ENCODE data around the gene C7orf57. TPM values are rescaled to one million over a fixed set of nuclear protein-coding genes. Genes with fewer than 3 reads are reported as not detected.
"Not testable (repeated sequence)": the region's sequence is repeated elsewhere in the genome, so short reads cannot be mapped to it uniquely, and the experiment has no call there.

C7orf57 gene
- 0.05 TPM for total RNA-seq
- polyA plus RNA-seq, result 0.18 TPM
- long read RNA-seq, donor 1, result 0 reads
- long read RNA-seq, donor 2, result 0 reads
- long read RNA-seq, donor 3, result 0 reads
- long read RNA-seq, donor 4, result 0 reads
- long read RNA-seq, donor 5, result 0 reads
- long read RNA-seq, donor 6, result 0 reads
- long read RNA-seq, donor 7, result 0 reads
- long read RNA-seq, donor 8, result 0 reads
- long read RNA-seq, donor 9, result 0 reads
- long read RNA-seq, donor 10, result 0 reads

DNA sequence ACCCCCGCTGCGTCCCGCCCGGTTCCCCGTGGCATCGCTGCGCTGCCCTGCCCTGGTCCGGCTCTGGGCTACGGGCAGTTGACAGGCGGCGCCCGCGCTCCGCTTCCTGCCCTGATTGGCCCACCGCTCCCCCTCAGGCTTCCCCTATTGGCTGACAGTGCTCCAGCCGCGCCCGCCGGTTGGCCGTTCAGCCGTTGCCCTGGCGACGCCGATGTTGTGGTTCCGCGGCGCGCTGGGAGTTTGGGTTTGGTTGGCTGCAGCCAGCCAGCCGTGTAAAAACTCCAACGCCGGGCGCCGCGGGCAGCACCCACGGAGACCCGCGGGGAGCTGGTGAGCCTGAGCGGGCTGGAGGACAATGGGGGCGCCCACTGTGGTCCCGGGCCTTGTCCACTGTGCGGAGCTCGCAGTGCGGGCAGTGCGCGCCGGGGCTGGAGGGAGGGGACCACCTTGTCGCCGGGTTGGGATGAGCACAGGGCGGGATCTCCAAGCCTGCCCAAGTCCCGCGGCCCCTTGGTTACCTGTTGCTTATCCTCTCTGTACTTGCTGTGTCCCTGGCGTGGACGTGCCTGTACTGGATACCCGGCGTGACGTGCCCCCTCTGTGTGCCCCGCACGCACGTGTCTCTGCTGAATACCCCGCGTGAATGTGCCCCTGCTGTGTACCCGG lies at the start of gene C7orf57:
TSS of gene C7orf57 (plus strand) at position 243 of the 666 bp plus-strand sequence. CDS start 766 bp downstream, outside the sequence.
- no peaks in the 10 kb centered on the region for H3K36me3 ChIP-seq (ENCODE audit: control insufficient read depth in 2 of 2, insufficient read depth in 2 of 2, low read length in 1 of 2)
- H3K4me1 ChIP-seq (ENCODE audit: control insufficient read depth in 2 of 2, insufficient read depth in 2 of 2, low read length in 2 of 2), result peaks cover 9 to 14% of the 10 kb centered on the region in 2 donors
- peak within 1 kb of the TSS; percentile 32 to 50 for H3K4me3 ChIP-seq (ENCODE audit: low read length in 2 of 2)
- WGBS, result 1% methylated on average over 62 of the region's 62 CpGs
- DNase-seq (ENCODE audit: low read depth in 6 of 9, low spot score in 9 of 9), result peak; percentile 30 to 78 (median 53)
- H3K27me3 ChIP-seq (ENCODE audit: control insufficient read depth in 2 of 2, insufficient read depth in 1 of 2, low read length in 1 of 2), result peaks cover 34 to 54% of the 10 kb centered on the region in 2 donors
- H3K27ac ChIP-seq (ENCODE audit: low read depth in 1 of 2, low read length in 1 of 2), result no peak within 1 kb of the TSS
- peaks cover 0 to 2% of the 10 kb centered on the region in 2 donors for H3K9me3 ChIP-seq (ENCODE audit: control insufficient read depth in 2 of 2, insufficient read depth in 1 of 2, low read length in 1 of 2)

GRCh38 chr7:47988496-47989386 lies 46.6 kb upstream of the C7orf57 start:
- Histone ChIP-seq H3K4me1 (ENCODE audit: control insufficient read depth in 2 of 2, insufficient read depth in 2 of 2, low read length in 2 of 2) (peaks cover 0 to 12% of the 10 kb centered on the region in 2 donors), H3K4me3 (ENCODE audit: low read length in 2 of 2) (no peak overlapping the region), H3K9me3 (ENCODE audit: control insufficient read depth in 2 of 2, insufficient read depth in 1 of 2, low read length in 1 of 2) (no peaks in the 10 kb centered on the region), H3K27ac (ENCODE audit: low read depth in 1 of 2, low read length in 1 of 2) (no peak overlapping the region), H3K36me3 (ENCODE audit: control insufficient read depth in 2 of 2, insufficient read depth in 2 of 2, low read length in 1 of 2) (no peaks in the 10 kb centered on the region), H3K27me3 (ENCODE audit: control insufficient read depth in 2 of 2, insufficient read depth in 1 of 2, low read length in 1 of 2) (no peaks in the 10 kb centered on the region)
- 96% methylated on average over 8 of the region's 8 CpGs for WGBS
- no peak for DNase-seq (ENCODE audit: low read depth in 6 of 9, low spot score in 9 of 9)

DNA sequence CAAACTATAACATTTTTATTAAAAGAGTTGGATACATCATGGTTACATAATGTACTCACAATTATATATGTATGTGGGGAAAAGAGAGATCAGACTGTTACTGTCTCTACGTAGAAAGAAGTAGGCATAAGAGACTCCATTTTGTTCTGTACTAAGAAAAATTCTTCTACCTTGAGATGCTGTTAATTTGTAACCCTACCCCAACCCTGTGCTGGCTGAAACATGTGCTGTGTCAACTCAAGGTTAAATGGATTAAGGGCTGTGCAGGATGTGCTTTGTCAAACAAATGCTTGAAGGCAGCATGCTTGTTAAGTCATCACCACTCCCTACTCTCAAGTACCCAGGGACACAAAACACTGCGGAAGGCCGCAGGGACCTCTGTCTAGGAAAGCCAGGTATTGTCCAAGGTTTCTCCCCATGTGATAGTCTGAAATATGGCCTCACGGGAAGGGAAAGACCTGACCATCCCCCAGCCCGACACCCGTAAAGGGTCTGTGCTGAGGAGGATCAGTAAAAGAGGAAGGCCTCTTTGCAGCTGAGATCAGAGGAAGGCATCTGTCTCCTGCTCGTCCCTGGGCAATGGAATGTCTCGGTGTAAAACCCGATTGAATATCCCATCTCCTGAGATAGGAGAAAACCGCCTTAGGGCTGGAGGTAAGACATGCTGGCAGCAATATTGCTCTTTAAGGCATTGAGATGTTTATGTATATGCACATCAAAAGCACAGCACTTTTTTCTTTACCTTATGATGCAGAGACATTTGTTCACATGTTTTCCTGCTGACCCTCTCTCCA lies 45.5 kb upstream of the C7orf57 start:
- H3K4me3 ChIP-seq (ENCODE audit: low read length in 2 of 2); H3K36me3 ChIP-seq (ENCODE audit: control insufficient read depth in 2 of 2, insufficient read depth in 2 of 2, low read length in 1 of 2); H3K9me3 ChIP-seq (ENCODE audit: control insufficient read depth in 2 of 2, insufficient read depth in 1 of 2, low read length in 1 of 2); H3K27me3 ChIP-seq (ENCODE audit: control insufficient read depth in 2 of 2, insufficient read depth in 1 of 2, low read length in 1 of 2); H3K27ac ChIP-seq (ENCODE audit: low read depth in 1 of 2, low read length in 1 of 2); DNase-seq (ENCODE audit: low read depth in 6 of 9, low spot score in 9 of 9): not testable (repeated sequence)
- 82% methylated on average over 10 of the region's 10 CpGs for WGBS
- peaks cover 0 to 12% of the 10 kb centered on the region in 2 donors for H3K4me1 ChIP-seq (ENCODE audit: control insufficient read depth in 2 of 2, insufficient read depth in 2 of 2, low read length in 2 of 2)

DNA sequence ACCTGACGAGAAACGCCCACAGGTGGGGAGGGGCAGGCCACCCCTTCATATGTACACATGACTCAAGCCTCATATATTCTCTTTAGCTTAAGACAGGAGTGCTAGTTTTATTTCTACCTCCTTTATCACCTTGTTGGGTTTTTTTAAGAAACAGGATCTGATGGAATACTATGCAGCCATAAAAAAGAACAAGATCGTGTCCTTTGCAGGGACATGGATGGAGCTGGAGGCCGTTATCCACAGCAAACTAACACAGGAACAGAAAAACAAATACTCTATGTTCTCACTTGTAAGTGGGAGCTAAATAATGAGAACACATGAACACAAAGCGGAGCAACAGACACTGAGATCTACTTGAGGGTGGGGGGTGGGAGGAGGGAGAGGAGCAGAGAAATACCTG lies 44.8 kb upstream of the C7orf57 start:
- Histone ChIP-seq H3K27me3 (ENCODE audit: control insufficient read depth in 2 of 2, insufficient read depth in 1 of 2, low read length in 1 of 2) (no peaks in the 10 kb centered on the region), H3K4me3 (ENCODE audit: low read length in 2 of 2) (no peak overlapping the region), H3K9me3 (ENCODE audit: control insufficient read depth in 2 of 2, insufficient read depth in 1 of 2, low read length in 1 of 2) (no peaks in the 10 kb centered on the region), H3K4me1 (ENCODE audit: control insufficient read depth in 2 of 2, insufficient read depth in 2 of 2, low read length in 2 of 2) (peaks cover 0 to 12% of the 10 kb centered on the region in 2 donors), H3K27ac (ENCODE audit: low read depth in 1 of 2, low read length in 1 of 2) (no peak overlapping the region), H3K36me3 (ENCODE audit: control insufficient read depth in 2 of 2, insufficient read depth in 2 of 2, low read length in 1 of 2) (no peaks in the 10 kb centered on the region)
- DNase-seq (ENCODE audit: low read depth in 6 of 9, low spot score in 9 of 9), result no peak
- WGBS, result 98% methylated on average over 5 of the region's 5 CpGs

- H3K4me1 ChIP-seq (ENCODE audit: control insufficient read depth in 2 of 2, insufficient read depth in 2 of 2, low read length in 2 of 2), result peaks cover 0 to 12% of the 10 kb centered on the region in 2 donors
- peak overlapping the region; percentile 95 to 97 for H3K27ac ChIP-seq (ENCODE audit: low read depth in 1 of 2, low read length in 1 of 2)
- no peaks in the 10 kb centered on the region for H3K9me3 ChIP-seq (ENCODE audit: control insufficient read depth in 2 of 2, insufficient read depth in 1 of 2, low read length in 1 of 2)
- no peaks in the 10 kb centered on the region for H3K27me3 ChIP-seq (ENCODE audit: control insufficient read depth in 2 of 2, insufficient read depth in 1 of 2, low read length in 1 of 2)
- peak overlapping the region; percentile 61 to 65 for H3K4me3 ChIP-seq (ENCODE audit: low read length in 2 of 2)
- H3K36me3 ChIP-seq (ENCODE audit: control insufficient read depth in 2 of 2, insufficient read depth in 2 of 2, low read length in 1 of 2), result no peaks in the 10 kb centered on the region
- no peak for DNase-seq (ENCODE audit: low read depth in 6 of 9, low spot score in 9 of 9)
- WGBS, result 97% methylated on average over 1 of the region's 1 CpG
Measured at GRCh38 chr7:47991270-47991669, 44.1 kb upstream of the C7orf57 start.

DNA sequence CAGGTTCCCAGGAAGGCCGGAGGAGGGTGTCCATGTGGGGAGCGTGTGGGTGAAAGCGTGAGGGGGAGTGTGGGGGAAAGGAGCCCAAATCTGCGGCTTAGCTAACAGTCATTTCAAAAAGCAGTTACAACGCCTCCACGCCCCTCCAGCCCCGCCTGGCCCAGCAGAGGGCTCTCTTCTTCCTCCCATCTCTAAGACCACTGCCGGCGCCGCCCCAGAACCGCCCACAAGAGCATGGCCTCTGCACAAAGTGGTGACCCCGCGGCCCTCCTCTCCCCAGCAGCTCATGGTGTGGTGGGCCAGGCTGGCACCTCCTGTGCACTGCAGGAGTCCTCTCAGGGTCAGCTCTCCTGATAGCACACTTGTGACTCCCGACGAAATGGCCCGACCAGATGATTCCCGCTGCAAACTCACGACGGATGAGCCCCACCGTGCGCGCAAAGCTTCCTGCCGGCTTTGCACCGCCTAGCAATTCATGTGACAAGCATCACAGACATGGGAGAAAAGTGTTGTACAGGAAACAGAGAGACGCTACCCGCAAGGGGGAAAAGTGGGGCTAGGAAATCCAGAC lies 43.5 kb upstream of the C7orf57 start:
- Histone ChIP-seq H3K36me3 (ENCODE audit: control insufficient read depth in 2 of 2, insufficient read depth in 2 of 2, low read length in 1 of 2) (no peaks in the 10 kb centered on the region), H3K27ac (ENCODE audit: low read depth in 1 of 2, low read length in 1 of 2) (peak overlapping the region; percentile 95 to 97), H3K4me3 (ENCODE audit: low read length in 2 of 2) (peak overlapping the region; percentile 61 to 65), H3K27me3 (ENCODE audit: control insufficient read depth in 2 of 2, insufficient read depth in 1 of 2, low read length in 1 of 2) (no peaks in the 10 kb centered on the region), H3K9me3 (ENCODE audit: control insufficient read depth in 2 of 2, insufficient read depth in 1 of 2, low read length in 1 of 2) (no peaks in the 10 kb centered on the region), H3K4me1 (ENCODE audit: control insufficient read depth in 2 of 2, insufficient read depth in 2 of 2, low read length in 2 of 2) (peaks cover 0 to 12% of the 10 kb centered on the region in 2 donors)
- DNase-seq (ENCODE audit: low read depth in 6 of 9, low spot score in 9 of 9), result peak; percentile 66 to 92 (median 77)
- 1% methylated on average over 26 of the region's 26 CpGs for WGBS

DNA sequence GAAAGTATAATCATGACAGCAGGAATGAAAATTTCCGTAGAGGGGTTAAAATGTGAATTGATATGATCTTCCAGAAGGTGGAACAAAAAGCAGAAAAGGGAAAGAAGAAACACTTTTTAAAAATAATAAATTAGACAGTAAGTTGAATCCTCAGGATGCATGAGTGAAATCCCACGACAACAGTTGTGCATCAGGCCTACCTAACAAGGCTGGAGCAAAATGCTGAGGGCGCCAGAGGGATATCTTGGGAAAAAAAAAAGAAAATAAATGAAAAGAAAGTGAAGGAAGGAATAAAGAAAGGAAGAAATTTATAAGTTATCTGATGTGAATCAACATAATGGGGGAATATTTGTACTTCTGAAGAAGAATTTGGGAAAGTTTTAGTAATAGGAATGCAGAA lies 42.9 kb upstream of the C7orf57 start:
- 67% methylated on average over 3 of the region's 3 CpGs for WGBS
- Histone ChIP-seq H3K27ac (ENCODE audit: low read depth in 1 of 2, low read length in 1 of 2) (peak overlapping the region; percentile 42 to 95), H3K27me3 (ENCODE audit: control insufficient read depth in 2 of 2, insufficient read depth in 1 of 2, low read length in 1 of 2) (no peaks in the 10 kb centered on the region), H3K36me3 (ENCODE audit: control insufficient read depth in 2 of 2, insufficient read depth in 2 of 2, low read length in 1 of 2) (no peaks in the 10 kb centered on the region), H3K9me3 (ENCODE audit: control insufficient read depth in 2 of 2, insufficient read depth in 1 of 2, low read length in 1 of 2) (no peaks in the 10 kb centered on the region), H3K4me1 (ENCODE audit: control insufficient read depth in 2 of 2, insufficient read depth in 2 of 2, low read length in 2 of 2) (peaks cover 0 to 12% of the 10 kb centered on the region in 2 donors), H3K4me3 (ENCODE audit: low read length in 2 of 2) (peak overlapping the region; percentile 61 to 65)
- DNase-seq (ENCODE audit: low read depth in 6 of 9, low spot score in 9 of 9), result no peak

DNA sequence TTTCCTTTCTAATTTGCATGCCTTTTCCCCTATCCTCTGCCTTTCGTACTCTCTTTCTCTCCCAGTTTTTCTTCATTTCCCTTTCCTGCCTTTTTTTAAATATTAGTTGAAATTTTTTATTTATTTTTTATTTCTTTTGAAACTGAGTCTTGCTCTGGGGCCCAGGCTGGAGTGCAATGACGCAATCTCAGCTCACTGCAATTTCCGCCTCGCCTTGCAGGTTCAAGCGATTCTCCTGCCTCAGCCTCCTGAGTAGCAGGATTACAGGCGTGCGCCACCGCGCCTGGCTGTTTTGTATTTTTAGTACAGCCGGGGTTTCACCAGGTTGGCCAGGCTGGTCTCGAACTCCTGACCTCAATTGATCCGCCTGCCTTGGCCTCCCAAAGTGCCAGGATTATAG lies 35.9 kb upstream of the C7orf57 start:
- DNase-seq (ENCODE audit: low read depth in 6 of 9, low spot score in 9 of 9), result no peak
- H3K9me3 ChIP-seq (ENCODE audit: control insufficient read depth in 2 of 2, insufficient read depth in 1 of 2, low read length in 1 of 2), result no peaks in the 10 kb centered on the region
- H3K4me1 ChIP-seq (ENCODE audit: control insufficient read depth in 2 of 2, insufficient read depth in 2 of 2, low read length in 2 of 2), result no peaks in the 10 kb centered on the region
- 98% methylated on average over 12 of the region's 12 CpGs for WGBS
- H3K36me3 ChIP-seq (ENCODE audit: control insufficient read depth in 2 of 2, insufficient read depth in 2 of 2, low read length in 1 of 2), result no peaks in the 10 kb centered on the region
- no peak overlapping the region for H3K27ac ChIP-seq (ENCODE audit: low read depth in 1 of 2, low read length in 1 of 2)
- no peak overlapping the region for H3K4me3 ChIP-seq (ENCODE audit: low read length in 2 of 2)
- H3K27me3 ChIP-seq (ENCODE audit: control insufficient read depth in 2 of 2, insufficient read depth in 1 of 2, low read length in 1 of 2), result no peaks in the 10 kb centered on the region
